ENCODE measurements around the gene TFB1M.
A peak's percentile ranks its signal among the peaks of the same experiment; 100 is the strongest.
"Not testable (repeated sequence)": the region's sequence is repeated elsewhere in the genome, so short reads cannot be mapped to it uniquely, and the experiment has no call there.

Gene TFB1M

DNA sequence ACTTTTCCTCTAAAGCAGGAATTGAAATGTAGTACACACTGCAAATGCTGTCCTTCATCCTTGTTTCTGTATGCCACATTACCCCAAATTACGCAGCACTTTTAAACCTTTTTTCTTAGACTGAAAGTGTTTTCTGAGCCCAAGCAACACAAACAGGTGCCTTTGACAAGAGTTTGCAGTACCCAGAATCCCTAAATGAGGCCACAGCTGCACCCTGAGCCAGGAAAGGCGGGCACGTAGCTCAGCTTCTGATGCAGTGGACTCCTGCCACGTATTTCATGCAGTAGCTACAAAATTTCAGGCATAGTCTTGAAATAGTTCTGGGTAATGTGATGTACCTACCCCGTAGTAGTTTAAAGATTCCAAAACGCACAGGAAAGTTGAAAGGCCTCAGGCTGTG is 81.4 kb downstream of the TFB1M start:
- no peak for DNase-seq

DNA sequence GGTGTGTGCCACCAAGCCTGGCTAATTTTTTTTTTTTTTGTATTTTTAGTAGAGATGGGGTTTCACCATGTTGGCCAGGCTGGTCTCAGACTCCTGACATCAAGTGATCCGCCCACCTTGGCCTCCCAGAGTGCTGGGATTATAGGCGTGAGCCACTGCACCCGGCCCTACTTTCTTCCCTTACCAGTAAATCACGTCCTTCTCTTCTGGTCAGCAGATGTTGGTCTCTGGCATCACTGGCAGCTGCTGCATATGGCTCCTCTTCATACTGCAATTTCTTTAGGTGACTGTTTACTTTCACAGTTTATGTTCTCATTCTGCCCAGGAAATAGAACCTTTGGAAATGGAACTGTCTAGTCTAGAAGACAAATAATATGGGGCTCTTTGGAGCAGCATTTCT is 83.3 kb downstream of the TFB1M start:
- DNase-seq = not testable (repeated sequence)

DNA sequence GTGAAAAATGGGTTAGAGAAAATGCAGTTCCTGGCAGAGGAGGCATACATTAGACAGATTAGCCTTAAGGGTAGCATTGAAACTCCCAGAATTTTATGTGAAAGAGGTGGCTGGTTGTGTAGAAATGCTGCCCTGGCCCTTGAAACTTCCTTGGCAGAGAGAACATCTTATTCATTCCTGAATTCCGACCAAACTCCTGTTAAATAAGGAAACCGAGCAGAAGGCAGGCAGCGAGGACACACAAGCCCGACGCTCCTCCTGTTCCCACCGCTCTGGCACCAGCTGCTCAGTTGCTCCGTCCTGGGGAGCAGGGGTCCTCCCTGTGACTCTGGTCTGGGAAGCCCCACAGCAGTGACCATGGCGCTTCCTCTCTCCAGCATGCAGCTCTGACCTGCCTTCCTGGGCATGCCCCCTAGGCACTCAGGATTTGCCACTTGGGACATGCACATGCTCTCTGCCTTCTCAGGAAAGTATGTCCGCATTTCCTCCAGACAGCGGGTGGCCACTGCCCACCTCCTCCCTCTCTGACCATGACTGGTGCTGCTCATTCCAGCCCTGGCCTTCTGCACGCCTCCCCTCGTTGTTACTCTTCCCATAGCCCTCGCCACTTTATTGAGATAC is 85.6 kb downstream of the TFB1M start:
- no peak for DNase-seq

DNA sequence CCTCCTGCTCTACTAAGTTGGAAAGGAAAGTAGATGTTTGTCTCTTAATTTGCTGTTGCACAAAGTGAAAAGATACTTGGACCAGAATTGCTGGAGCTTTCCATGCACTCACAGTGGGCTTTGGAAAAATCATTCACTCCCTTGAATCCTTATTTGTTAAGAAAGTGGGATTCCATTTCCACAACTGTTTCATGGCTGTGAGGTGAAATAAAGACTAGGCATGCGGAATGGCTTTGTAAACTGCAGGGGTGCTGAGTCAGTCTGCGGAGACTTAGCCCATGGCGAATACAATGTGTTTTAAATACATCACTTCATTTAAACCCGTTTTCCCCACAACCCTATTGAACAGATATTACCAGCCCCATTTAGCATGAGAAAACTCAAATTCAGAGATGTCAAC is 87.2 kb downstream of the TFB1M start:
- DNase-seq = no peak

DNA sequence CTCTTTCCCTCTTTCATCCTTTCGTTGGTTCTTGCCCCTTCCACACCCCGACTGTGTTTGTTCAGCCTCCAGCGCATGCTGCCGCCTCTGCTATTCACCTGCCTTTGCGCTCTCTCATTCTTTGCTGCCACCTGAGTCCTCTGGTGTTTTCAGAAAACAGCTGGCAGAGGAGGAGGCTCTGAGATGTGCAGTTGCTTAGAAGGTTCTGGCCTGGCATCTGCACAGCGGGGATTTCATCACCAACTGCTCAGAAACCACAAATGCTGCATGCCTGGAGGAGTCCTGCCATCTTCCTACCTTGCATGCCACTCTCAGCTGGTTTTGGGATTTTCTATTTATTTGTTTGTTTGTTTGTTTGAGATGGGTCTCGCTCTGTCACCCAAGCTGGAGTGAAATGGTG is 89.7 kb downstream of the TFB1M start:
- no peak for DNase-seq

DNA sequence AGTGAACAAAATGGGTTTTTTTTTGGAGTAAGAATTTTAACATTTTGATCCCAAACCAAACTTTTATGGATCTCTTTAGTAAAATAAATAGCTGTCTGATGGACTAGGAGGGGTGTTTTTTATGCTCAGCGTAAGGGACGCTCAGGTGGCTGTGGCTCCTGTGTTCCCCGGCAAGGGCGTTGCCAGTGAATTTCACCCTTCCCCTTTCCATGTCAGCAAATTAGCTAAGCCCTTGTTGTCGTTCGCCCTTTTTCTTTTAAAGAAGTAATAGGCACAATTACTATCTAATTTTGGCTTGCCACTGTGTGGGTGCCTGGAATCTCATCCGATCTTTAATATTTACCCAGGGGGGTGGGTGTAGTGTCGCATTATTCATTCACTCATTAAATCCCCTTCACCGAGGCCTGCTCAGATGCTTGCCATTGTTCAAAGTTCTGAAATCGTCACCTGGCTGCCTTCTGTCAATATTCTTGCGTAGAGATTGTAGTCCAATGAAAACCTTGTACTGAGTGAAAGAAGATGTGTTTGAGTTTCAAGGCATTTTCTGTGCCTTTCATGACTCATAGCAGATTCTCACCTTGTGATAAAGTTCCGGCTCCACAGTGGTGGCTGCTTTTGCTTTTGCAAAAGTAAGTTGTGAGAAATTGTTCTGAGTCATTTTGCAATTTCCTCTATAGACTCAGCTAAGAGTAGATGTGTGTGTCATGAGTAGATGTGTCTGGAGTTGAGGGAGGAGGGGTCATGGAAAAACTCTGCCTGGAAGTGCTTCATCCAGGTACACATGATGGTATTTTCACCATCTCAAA is 90.4 kb downstream of the TFB1M start:
- no peak for DNase-seq

DNA sequence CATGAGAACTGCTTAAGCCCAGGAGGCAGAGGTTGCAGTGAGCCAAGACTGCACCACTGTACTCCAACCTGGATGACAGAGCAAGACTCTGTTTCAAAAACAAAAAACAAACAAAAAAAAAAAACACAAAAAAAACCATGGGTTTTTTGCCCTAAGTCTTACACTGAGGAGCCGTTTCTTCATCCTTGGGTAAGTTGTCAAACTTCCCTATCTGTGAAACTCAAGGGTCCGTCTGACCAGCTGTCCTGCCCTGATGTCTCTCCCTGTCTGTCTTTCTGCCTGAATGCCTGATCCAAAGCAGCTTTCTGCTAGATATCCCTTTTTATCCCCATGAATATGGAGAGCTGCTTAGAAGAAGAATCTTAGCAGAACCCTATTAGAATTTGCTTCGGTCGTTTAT is 91.8 kb downstream of the TFB1M start:
- no peak for DNase-seq

DNA sequence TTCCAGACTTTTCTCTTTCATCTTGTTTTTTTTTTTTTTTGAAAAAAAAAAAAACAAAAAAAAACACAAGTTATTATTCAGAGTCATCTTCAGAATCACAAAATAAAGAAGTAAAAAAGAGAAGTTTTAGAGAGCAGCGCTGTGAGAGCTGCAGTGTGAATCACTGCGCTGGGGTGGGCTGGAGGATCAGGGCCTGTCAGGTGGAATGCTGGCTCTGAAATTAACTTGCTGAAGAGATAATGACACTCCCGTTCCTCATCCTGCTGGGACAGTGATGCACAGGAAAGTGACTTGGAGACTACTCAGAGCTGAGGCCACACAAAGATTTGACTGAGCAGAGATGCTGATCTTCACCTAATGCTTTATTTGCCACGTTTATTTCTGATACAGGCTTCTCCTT is 93.2 kb downstream of the TFB1M start:
- no peak for DNase-seq

DNA sequence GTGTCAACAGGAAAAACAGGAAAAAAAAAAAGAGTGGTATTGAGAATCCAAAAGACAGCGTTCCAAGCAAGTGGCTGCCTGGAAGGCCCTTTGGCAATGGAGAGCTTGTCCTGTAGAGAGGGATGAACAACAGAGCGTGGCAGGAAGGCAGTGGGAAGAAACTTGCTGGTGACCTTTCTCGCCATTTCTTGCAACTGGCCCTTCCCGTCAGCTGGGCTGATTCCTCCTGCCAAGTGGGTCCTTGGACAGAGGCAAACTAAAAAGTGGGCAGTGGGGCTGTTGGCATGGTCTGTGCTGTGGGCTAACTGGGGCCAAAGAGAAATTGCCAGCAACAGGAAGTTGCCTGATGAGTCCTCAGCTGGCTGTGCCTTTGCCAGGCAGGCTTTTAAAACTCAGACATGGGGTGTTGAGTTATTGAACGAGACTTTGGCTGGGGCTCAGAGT is 94.4 kb downstream of the TFB1M start:
- no peak for DNase-seq

DNA sequence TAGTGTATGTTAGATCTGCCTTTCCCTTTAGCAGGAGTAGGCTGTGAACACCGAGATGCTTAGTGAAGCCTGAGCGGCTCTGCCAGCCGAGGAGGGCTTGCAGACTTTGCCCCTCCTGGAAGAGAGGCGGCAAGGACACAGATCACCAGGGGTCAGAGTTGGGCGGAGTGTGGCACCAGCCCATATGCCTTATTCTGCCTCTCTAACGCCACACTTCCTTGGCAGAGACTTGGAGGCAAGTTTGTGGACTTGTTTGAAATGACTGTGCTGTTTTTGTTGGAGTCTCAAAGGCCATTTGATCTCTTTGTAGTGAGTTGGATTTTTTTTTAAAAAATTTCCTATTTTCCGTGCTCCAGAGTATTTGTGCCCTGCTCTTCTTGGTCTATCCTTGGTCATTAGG is 95.0 kb downstream of the TFB1M start:
- DNase-seq = no peak

DNA sequence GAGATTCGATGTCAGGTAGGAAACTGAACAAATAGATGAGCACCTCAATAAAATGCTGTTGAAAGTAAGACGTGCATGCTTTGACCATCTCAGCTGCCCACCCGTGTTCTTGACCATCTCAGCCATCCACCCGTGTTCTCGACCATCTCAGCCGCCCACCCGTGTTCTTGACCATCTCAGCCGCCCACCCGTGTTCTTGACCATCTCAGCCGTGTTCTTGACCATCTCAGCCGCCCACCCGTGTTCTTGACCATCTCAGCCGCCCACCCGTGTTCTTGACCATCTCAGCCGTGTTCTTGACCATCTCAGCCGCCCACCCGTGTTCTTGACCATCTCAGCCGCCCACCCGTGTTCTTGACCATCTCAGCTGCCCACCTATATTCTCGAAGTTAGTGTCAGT is 95.6 kb downstream of the TFB1M start:
- not testable (repeated sequence) for DNase-seq

DNA sequence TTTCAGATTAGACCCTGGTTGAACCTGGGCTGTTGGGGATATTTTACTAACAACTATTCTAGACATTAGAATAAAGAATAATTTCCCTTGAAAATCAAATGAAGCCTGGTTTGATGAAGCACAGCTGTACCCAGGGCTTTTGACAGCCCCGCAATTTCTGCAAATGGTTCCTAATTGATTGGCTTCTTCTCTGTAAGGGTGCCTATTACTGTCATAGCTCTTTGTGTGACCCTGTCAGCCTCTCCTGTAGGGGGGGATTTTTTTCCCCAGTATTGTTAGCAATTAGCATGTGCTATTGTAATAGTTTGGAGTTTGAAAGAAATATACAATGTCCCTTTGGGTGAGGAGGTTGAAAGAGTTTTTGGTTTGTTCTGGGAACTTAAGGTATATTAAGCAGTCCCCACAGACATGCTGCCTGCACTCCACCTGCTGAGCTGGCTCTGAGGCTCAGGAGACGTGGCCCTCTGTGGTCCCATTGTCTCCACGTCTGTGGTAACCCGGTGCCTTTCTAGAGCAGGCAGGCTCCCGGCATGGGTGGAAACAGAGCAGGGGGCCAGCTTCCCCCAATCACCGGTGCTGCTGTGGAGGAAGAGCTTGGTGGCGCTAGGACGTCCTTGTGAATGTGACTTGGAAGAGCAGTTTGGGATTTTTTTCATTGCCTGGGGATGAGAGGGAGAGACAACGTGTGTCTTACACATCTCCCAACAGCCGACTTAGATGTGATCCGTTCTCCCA is 97.8 kb downstream of the TFB1M start:
- DNase-seq = peak; percentile 53

DNA sequence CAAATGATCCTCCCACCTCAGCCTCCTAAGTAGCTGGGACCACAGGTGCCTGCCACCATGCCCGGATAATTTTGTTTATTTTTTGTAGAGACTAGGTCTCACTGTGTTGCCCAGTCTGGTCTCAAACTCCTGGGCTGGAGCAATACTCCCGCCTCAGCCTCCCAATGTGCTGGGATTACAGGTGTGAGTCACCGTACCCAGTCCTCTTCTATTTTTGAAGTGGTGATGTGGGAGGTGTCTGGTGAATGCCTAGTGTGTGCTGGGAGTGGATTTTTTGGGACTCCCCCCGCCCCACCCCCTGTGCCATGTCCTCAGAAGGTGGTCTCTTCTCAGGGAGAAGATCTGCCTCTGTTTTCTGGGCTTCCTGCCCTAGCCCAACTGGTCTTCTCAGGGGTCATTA is 98.4 kb downstream of the TFB1M start:
- DNase-seq = no peak

DNA sequence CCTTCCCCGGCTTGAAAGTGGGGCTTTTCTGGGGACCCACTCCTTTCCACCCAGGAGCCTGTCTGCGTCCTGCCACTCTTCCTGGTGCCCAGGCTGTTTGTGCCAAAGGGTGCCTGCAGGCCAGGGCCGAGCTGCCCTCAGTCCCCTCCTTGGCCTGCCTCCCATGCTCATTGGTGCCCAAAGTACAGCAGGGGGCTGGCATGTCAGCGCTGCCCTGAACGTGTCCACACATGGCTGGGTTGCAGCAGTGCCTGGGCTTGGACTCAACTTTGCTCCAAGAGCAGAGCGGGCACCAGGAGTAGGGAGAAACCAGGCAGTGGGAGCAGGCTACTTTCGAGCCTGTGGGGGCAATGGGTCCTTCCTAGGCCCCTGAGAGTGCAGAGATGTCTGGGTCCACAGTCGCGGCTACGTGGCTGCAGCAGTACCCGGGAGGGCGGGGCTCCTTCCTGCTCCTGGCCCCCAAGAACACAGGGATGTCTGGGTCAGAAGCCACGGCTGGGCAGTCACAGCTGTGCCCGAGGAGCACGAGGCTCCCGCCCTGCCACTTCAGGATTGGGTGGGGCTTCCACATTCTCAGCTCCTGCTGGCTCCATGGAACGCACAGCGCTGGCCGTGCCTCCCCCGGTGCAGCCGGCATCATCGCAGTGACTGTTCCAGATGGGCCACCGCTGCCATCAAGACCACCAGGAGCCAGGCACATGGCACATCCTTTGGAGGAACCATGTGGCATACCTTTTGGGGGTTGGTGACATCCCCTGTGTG is 100.5 kb downstream of the TFB1M start:
- no peak for DNase-seq

DNA sequence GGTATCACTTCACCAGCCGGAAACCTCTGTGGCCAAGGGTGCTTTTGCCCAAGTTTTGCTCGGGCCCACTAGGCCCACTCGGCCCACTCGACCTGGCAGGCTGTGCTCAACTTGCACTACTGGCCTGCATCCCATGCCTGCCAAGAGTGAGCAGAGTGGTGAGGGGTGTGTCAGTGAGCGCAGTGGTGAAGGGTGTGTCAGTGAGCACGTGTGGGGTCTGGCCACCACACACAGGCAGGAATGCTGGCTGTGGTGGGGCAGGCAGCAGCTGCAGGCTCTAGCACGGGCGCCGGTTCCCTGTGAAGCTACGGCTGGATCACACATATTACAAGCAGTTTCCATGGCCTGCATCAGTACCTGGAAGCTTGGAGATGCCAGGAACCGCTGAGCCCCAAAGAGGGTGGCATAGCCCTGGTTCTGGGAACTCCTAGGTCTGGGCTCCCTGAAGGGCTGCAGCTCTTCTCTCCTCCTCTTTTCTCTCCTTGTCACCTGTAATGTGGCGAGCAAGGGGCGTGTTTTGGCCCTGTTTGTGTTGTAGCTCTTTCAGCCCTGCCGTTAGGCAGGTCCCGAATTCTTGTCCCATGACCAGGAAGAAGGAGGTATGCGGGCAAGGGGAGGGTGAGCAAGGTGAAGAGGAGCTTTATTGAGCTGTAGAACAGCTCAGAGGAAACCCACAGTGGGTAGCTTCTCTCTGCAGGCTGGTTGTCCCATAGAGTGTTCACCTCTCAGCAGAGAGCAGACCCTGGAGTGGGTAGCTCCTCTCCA is 101.5 kb downstream of the TFB1M start:
- DNase-seq = no peak

DNA sequence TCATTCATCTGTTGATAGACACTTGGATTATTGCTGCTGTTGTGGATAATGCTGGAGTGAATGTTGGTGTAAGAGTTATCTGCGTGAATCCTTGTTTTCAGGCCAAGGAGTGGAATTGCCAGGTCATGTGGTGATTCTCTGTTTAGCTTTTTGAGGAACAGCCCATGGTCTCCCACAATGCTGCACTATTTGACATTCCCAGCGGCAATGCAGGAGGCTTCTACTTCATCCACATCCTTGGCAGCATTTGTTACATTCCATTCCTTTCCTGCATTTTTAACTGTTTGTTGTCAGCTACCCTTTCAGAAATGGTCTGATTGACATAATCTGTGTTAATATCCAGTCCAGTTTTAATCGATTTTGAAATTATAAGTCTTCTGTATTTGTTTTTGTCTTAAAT is 102.2 kb downstream of the TFB1M start:
- DNase-seq = no peak

DNA sequence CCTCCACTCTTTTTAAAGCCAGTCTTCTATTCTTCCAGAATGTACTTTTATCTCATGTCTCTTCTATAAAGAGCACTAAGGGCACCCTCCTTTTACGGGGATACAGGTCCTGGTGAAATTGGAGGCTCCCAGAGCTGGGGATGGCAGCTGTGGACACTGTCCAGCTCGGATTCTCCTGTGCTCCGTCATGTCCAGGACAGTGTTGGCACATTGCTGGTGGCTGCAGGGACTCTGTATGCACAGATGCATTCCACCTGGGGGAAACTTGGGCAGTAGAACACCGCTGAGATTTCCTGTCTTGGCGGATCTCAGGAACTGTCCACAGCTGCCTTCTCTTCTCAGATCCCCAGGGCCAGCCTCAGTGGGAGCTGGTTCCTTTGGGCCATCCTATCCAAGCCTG is 107.1 kb downstream of the TFB1M start:
- no peak for DNase-seq

Data from NCI-H1436 (cell line).